ENCODE results near the gene SPINK2.
A peak's percentile ranks its signal among the peaks of the same experiment; 100 is the strongest.

SPINK2 gene, protein sequence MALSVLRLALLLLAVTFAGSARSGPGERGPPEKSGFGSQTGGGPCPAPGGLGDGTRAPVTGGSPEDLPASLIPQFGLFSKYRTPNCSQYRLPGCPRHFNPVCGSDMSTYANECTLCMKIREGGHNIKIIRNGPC
- 0 to 0.33 (median 0) reads per million in 17 experiments for total RNA-seq

- peak in 1 of 4 experiments; percentile 23 for DNase-seq
Measured at GRCh38 chr4:56821381-56822243, at the start of gene SPINK2. TSS of gene SPINK2 (minus strand) at chr4:56821701. CDS start at chr4:56821662, 39 bp downstream.

- no peak for DNase-seq
Measured at GRCh38 chr4:56870946-56871345, 49.4 kb upstream of the SPINK2 start.

- DNase-seq = peak in 3 of 4 experiments; percentile 38 to 58 (median 44)
Measured at GRCh38 chr4:56863441-56864139, 42.1 kb upstream of the SPINK2 start.

- DNase-seq = no peak
Measured at GRCh38 chr4:56861360-56861759, 39.9 kb upstream of the SPINK2 start.

GRCh38 chr4:56860781-56861180 is 39.3 kb upstream of the SPINK2 start:
- no peak for DNase-seq

GRCh38 chr4:56859841-56860240 is 38.3 kb upstream of the SPINK2 start:
- no peak for DNase-seq

GRCh38 chr4:56857601-56858309 is 36.3 kb upstream of the SPINK2 start:
- DNase-seq = no peak

- no peak for DNase-seq
Measured at GRCh38 chr4:56856656-56857055, 35.2 kb upstream of the SPINK2 start.

DNA sequence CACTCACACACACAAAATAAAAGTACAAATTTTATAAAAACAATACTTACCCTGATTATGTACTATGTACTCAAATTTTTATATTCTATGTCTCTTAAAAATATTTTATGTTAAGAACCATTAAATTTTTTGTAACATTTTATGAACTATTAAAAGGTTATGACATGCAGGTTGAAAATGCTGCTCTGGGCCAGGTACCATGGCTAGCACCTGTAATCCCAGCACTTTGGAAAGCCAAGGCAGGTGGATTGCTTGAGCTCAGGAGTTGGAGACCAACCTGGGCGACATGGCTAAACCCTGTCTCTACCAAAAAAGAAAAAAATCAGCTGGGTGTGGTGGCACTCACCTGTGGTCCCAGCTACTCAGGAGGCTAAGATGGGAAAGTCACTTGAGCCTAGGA is 29.4 kb upstream of the SPINK2 start:
- no peak for DNase-seq

- no peak for DNase-seq
Measured at GRCh38 chr4:56844802-56845580, 23.5 kb upstream of the SPINK2 start.

DNA sequence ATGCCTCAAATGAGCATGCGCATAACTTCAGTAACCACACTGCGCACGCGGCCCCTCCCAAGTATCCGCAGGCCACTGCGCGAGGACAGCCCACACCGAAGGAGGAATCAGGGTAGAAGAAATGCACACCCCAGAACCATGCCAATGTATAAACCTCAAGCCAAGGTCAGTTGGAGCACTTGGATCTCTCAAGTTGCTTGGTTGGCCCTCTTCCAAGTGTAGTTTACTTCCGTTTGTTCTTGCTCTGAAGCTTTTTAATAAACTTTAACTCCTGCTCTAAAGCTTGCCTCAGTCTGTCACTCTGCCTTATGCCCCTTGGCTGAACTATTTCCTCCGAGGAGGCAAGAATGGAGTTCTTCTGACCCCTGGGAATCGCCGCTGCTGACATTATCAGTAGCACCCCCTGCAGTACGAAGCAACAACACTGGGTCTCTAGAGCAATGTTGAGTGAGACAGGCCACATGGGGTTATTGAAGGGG is 22.0 kb upstream of the SPINK2 start:
- DNase-seq = no peak

- no peak for DNase-seq
Measured at GRCh38 chr4:56840559-56840958, 19.1 kb upstream of the SPINK2 start.

DNA sequence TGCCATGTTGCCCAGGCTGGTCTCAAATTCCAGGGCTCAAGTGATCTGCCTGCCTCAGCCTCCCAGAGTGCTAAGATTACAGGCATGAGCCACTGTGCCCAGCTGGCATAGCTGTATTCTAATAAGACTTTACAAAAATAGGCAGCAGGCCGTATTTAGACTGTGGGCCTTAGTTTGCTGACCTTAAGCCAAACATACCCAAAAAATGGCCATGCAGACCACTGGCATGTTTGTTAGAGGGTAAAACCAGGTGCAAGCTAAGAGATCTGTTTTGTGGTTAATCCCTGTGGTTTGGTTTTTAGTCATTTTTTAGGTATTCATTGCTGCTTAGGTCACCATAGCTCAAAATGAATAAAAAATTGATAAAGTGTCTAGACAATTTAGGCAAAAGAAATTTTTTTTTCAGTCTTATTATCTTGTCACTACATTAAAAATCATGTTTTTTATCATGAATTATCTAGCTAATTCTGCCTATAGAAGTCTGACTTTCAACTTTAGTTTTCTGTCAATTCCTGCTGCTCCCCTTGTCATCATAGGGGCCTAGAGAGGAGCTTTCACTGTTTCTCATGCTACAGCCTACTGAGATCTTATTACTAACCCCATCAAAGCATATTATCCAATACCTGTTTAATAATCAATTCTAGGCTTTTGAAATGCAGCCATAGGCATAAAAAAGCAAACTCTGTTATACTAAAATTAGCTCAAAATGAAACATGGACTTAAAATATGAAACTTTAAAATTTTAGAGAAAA is 7.5 kb upstream of the SPINK2 start:
- DNase-seq = no peak

- no peak for DNase-seq
Measured at GRCh38 chr4:56823933-56824600, 2.6 kb upstream of the SPINK2 start.

DNA sequence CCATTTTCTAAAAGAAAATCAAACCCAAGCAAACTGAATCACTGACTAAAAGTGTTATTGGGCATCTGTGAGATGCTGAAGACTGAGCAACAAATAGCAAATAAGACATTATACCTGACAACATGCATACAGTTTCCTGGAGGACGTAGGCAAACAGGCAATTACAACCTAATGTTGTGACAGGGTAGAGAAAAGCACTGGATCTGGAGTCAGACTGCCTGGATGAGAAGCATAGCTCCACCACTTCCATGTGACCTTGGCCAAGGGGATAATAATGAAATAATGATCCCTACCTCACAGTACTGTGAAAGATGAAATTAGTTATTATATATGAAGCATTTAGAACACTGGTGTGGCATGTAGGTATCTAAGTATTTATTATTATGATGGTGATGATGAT is 2.7 kb downstream of the SPINK2 start:
- DNase-seq = no peak

DNA sequence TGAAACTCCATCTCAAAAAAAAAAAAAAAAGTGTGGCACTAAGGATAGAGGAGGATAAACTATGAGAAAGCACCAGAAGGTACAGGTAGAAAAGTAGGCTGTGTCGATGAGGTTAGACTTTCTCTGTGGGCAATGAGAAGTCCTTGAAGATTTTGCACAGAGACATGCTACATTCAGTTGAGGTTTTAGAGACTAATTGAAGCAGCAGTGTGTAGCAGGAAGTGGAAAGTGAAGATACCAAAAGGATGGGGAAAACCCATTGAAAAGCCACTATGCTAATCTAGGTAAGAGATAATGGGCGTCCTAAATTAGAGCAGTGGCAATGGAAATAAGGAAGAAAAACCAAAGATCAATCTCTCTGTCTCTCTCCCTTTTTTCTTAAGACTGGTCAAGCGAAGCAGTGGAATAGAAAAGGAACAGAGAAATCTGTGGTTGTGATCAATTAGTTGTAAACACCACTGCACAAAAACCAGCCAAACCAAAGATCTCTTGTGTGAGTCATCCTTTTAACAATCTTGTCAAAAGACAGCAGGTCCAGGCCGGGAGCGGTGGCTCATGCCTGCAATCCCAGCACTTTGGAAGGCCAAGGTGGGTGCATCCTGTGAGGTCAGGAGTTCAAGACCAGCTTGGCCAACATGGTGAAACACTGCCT is 3.5 kb downstream of the SPINK2 start:
- DNase-seq = no peak

DNA sequence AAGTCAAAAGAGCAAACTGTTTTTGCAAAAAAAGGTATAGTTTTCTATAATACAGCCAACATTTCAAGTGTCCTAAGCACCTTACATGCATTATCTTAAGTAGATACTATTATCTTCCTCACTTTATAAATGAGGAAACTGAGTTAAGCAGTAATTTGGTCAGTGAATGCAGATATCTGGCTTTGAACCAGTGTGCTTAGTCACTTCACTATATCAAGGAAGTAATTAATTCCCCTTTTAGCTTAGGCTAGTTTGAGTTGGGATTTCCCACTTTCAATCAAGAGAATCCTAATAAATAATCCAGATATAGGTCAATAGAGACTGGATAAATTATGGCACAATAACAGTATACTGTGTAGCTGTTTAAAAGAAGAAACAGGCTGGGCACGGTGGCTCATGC is 14.8 kb downstream of the SPINK2 start:
- DNase-seq = peak in 3 of 4 experiments; percentile 13 to 50 (median 48)

- no peak for DNase-seq
Measured at GRCh38 chr4:56804551-56804950, 16.9 kb downstream of the SPINK2 start.

DNA sequence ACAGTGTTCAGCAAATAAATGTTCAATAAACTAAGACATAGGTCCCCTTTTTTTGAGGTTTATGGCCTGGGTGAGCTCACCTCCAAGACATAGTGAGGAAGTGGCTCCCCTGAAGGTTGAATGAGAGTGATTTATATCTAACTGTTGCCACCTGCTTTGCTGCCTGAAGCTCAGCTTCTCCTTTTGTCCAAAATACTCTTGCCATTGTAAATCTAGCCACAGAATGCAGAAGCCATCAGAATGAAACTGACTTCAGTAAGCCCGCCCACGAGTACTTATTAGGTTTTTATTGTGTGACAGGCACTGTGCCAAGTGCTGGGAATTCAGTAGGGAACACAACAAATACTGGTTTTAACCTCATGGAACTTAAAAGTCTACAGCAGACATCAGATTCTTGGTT is 18.0 kb downstream of the SPINK2 start:
- DNase-seq = peak; percentile 70 to 85 (median 76)
